ENCODE data around the gene JMJD1C. TPM values are rescaled to one million over a fixed set of nuclear protein-coding genes. Genes with fewer than 3 reads are reported as not detected.
A peak's percentile ranks its signal among the peaks of the same experiment; 100 is the strongest.

Gene JMJD1C
- total RNA-seq, 2 donors from 2014 or later = 40.9 to 44.3 TPM

DNA sequence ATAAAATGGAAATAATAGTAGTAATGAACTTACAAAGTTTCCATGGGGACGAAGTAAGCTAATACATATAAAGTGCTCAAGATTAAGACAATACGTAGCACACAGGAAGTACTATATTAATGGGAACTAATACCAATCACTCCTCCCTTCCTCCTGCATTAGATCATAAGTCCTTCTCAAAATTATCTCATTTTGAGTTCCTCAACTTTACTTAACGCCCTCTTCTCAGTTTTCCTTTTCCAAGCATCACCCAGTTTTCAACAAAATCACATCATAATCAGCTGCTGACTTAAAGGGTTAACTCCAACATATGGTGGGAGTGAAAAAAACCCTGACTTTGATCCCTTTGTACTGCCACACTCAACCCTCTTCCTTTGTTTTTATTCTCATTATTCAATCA is 24.4 kb downstream of the JMJD1C start:
- no peak for ATAC-seq
- intact Hi-C loops (cut with DNase I) = no loop called here
- DNase-seq = no peak

DNA sequence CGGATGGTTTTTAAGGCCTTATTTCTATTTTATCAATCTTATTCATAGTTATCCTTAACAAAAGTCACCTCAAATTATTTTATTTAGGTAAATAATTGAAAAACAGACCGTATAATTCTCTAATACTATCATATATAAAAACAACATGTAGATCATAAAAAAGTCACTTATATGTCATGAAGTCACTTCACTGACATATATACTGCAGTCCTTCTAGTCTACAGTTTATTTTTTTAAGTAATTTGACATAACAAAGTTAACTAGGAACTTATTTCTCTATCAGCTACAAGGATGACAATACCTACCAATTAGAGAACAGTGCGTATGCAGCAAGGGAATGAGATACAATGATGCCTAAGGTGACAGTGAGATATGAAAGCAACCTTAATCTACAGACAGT is 26.2 kb downstream of the JMJD1C start:
- intact Hi-C loops (cut with DNase I) = no loop called here
- no peak for DNase-seq
- no peak for ATAC-seq

DNA sequence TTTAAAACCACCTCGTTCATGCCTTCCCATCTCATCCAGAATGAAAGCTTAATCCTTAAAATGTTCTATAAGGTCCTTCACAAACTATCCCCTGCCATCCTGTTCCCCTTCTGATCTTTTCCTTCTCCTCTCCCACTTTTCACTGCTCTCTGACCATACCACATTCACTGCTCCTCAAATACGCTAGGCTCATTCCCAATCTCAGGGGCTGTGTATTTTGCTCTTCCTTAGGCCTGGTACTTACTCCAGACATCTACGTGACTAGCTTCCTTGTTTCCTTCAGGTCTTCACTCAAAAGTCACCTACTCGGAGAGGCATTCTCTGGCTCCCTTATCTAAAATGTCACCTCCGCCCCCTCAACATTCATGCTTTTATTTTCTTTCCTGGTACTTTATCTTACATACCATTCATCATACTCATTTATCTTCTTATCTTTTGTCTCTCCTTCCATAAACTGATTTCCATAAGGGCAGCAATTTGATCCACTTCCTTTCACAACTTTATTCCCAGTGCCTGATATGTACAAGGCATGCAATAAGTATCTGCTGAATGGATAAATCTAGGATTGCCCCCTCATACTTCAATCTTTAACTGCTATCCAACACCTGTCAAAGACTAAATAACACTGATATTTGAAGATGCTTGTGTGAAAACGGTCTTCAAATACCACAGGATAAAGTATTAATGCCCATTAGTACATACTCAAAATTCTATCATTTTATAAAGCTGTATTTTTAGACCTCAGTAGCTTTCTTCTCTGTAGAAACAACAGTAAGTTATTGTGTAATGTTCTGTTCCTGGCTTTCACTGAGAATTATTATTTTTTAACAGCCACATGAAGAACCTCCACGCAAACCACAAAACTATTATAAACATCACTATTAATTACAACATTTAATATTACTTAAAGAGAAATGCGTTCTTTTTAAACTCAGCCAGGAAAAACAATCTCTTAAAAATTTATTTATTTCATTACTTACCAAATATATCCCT is 27.0 kb downstream of the JMJD1C start:
- DNase-seq (no peak), ATAC-seq (no peak)
- intact Hi-C loops (cut with DNase I) = no loop called here

DNA sequence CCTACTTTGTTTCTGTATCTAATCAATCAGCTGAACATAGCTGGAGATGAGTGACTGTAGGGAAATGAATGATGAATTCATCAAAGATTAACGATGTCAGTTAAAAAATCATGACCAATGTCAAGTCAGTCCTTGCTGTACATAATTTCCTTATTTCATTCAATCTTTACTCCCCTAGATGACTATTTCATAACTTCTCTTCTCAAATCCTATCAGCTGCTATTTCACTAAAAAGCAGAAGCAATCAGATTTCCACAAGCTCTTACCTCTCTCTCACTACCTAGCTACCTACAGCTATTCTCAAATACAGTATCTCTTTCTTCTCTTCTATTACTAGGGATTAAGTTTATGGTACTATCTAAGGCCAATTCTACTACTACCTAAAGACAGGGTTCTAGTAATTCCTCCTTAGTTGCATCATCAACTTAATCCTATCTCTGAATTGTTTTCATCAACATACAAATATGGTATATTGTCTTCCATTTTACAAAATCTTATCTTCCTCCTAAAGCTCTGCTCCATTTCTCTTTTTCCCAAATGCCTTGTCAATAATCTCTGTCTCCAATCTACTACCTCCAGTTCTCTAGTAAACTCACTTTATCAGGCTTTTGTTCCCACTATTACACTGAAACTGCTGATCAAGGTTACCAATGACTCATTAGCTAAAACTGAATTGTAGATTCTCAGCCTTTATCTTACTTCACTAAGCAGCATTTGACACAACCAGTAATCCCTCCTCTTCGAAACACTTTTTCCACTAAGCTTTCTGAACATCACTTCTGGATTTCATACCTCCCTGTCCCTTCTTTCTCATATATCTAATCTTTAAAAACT is 28.4 kb downstream of the JMJD1C start:
- ATAC-seq (peak in 1 of 2 donors; percentile 63), DNase-seq (no peak)
- intact Hi-C loops (cut with DNase I) = no loop called here

DNA sequence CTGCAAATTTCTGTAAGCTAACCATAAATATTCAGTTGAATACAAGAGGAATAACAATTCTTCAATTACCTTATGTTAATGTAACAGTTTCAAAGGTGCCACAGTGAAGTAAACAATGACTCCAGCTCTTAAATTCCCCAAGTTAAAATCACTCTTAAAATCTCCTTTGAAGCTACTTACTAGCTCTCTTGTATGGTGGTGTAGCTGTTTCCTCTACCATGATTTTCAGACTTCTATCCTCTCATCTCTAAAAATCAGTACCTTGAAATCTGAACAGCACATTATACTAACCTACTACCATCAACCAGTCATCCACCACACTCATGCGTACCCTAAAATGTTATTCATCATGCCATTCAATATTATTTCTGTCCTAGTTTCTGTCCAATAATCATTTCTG is 29.6 kb downstream of the JMJD1C start:
- DNase-seq (no peak), ATAC-seq (no peak)
- intact Hi-C loops (cut with DNase I) = no loop called here

DNA sequence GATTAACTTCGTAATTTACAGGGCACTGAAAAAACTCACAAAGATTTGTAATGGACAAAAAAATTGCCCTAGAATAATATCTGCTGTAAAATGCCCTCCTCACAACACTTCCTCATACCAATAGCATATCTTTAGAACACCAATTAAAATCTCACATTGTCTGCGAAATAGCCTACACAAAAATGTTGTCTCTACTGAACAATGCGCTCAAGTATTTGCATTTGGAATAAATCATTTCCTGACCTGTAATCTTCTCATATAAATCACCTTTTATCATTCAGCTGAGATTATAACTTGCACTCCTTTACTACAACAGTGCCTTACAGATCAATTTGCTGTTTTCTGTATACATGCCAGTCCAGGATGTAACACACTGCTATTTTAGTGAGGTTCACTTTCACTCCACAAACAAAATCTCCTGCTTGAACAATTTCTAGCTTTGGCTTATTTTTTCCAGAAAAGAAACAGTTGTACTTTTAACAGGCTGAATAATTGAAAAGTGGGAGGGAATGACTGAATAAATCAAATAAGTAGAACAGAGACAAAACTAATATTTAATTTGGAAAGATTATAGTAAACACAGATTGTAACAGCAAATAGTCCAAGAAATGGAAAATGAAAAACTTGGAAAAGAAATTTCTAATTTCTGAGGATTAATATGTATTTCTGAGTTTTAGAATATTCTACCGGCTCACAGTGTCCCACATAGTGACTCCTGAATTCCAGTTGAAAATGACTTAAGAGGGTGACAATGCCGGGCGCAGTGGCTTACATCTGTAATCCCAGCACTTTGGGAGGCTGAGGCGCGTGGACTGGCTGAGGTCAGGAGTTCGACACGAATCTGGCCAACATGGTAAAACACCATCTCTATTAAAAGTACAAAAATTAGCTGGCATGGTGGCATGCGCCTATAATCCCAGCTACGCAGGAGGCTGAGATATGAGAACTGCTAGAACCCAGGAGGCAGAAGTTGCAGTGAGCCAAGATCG is 30.6 kb downstream of the JMJD1C start:
- ATAC-seq (peak; percentile 53 to 62), DNase-seq (no peak)
- intact Hi-C loops (cut with DNase I) = no loop called here

DNA sequence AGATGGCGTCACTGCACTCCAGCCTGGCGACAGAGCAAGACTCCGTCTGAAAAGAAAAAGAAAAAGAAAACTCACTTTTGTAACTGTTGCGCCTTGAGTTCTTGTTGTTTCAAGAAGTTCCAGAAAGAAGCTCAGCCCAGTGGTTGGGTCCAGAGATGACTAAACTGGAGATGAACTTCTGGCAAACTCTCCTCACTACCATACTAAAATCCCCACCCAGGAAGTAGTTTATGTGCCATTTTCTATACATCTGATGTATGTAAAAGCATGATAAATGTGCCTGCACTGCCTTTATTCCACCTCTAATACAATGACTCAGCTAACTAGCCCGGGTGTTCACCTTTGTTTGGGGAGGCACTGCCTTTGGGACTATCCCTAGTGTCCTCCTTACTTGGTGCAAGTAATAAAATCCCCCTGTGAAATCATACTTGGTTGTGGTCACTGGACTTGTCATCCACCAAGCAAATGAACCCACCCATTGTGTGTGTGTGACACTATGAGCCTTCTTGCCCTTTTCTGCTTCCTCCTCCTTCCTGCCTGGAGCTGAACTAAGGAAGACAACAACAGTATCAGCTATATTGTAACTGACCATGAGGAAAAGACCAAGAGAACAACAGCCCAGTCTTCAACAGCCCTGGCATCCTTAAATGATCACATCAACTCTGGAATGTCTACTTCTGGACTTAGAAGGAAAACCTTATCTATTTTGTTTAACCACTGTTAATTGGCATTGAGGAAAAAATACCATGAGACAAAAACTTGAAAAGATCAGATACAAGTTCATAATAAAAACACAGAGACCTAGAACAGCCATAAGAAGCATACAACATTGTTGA is 33.6 kb downstream of the JMJD1C start:
- DNase-seq = no peak
- ATAC-seq = no peak
- intact Hi-C loops (cut with DNase I) = no loop called here

DNA sequence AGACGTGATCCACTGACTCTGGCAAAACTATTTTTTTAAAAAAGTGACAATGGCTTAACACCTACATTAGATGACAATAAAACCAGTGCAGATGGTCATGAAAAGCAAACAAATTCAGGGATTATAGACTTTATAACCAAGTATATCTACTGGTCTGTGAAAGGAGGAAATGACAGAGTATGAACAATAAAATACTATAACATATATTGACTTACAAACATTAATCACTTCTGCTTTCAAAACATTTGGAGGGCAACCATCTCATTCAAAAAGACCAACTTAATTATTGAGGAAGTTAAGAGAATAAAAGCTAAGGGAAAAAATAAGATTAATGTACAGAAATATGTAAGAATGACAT is 34.8 kb downstream of the JMJD1C start:
- intact Hi-C loops (cut with DNase I) = no loop called here
- ATAC-seq (no peak), DNase-seq (no peak)

DNA sequence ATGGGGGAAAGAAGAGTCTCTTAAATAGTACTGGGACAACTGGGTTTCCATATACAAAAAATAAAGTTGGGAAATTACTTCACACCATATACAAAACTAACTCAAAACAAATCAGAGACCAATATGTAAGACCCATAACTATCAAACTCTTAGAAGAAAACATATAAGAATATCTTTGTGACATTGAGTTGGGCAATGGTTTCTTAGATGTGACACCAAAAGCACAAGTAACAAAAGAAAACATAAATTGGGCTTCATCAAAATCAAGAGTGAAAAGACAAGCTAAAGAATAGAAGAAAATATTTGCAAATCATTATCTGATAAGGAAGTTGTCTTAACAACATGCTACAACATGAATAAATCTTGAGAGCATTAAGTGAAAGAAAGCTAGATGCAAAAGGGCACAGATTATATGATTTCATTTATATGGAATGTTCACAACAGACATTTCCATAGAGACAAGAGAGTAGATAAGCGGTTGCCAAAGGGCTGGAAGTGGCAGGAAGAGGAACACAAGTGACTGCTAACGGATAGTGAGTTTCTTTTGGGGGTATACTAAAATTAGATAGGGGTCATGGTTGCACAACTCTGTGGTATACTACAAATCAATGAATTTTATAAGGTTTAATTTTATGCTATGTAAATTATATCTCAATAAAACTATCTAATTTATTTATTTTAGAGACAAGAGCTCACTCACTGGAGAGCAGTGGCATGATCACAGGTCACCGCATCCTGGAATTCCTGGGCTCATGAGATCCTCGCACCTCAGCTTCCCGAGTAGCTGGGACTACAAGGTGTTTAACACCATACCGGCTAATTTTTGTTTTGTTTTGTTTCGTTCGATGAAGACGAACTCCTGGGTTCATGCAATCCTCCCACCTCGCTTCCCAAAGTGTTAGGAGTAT is 35.4 kb downstream of the JMJD1C start:
- intact Hi-C loops (cut with DNase I) = no loop called here
- peak; percentile 42 to 74 for ATAC-seq
- no peak for DNase-seq

DNA sequence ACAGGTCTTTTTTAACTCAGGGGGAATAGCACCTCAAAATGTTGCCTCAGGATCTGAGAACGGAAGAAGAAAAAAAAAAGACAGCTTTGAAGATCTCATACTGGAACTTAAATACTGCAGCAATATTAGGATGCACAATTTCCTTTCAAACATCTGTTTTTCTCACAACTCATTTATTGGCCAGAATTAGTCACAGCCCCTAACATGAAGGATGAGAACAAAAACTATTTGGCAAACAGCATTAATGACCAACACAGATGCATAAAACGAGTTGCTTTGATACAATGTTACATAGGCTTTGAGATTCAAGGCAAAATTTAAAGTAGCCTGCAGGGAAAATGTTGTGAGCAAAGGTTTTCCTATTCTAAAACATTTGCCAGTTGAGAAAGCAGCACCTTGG is 36.5 kb downstream of the JMJD1C start:
- ATAC-seq (peak in 1 of 2 donors; percentile 43), DNase-seq (no peak)
- intact Hi-C loops (cut with DNase I) = no loop called here

DNA sequence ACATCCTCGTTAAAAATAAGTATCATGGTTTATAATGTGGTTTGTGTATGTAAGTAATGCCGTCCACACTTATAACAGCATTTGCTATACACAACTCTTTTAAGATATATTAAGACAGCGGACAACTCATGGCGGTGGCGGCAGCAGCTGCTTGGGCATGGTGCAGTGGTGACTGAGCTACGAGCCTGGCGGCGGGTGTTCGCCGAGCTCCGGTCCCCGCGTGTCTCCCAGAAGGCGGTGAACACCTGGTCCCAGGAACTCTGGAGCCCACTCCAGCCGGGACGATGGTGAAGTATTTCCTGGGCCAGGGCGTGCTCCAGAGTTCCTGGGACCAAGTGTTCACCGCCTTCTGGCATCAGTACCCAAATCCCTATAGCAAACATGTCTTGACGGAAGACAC is 38.8 kb downstream of the JMJD1C start:
- ATAC-seq (no peak), DNase-seq (no peak)
- intact Hi-C loops (cut with DNase I) = no loop called here

DNA sequence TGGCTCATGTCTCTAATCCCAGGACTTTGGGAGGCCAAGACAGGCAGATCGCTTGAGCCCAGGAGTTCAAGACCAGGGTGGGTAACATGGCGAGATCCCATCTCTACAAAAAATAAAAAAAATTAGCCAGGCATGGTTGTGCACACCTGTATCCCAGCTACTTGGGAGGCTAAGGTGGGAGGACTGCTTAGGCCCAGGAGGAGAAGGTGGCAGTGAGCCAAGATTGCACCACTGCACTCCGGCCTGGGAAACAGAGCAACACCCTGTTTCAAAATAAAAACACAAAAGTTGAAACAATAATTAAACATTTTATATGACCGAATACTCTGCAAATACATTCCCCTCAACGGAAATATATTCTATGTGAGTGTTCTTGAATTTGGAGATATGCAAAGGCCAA is 40.3 kb downstream of the JMJD1C start:
- ATAC-seq (no peak), DNase-seq (no peak)
- intact Hi-C loops (cut with DNase I) = no loop called here

DNA sequence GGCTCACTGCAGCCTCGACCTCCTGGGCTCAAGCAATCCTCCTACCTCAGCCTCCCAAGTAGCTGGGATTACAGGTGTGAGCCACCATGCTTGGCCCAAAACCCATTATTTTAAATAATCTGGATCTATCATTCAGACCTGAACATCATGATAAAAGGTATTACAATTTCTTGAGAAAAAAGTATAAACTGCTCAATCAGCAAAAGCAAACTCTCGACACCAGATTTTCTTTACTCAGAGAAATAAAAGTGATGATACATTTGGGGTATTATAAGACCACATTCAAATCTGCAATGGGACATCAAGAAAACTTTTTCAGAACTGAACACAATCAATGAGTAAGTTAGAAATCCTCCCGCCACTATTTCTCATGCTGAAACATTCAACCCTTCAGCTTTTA is 41.2 kb downstream of the JMJD1C start:
- DNase-seq (no peak), ATAC-seq (no peak)
- intact Hi-C loops (cut with DNase I) = no loop called here

DNA sequence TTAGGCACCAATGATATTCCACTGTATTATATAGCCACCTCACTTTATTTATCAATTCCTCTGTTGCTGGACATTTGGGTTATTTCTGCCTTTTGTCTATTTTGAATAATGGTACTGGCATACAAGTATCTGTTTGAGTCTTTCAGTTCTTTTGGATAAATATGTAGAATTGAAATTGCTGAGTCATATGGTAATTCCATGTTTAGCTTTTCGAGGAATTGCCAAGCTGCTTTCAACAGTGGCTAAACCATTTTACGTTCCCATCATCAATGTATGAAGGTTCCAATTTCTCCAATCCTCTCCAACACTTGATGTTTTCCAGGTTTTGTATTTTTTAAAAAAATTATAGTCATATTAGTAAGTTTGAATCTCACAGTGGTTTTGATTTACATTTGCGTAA is 42.3 kb downstream of the JMJD1C start:
- DNase-seq (no peak), ATAC-seq (no peak)
- intact Hi-C loops (cut with DNase I) = no loop called here

DNA sequence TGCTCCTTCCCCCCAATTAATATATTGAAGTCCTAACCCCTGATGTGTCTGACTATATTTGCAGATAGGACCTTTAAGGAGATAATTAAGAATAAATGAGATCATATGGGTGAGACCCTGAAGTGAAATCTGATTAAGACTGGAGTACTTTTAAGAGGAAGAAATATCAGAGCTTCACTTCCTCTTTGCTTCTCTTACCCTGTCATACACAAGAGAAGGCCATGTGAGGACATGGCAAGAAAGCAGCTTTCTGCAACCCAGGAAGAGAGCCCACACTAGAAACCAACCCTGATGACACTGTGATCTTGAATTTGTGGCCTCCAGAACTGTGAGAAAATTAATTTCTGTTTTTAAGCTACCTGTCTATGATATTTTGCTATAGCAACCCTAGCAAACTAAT is 44.2 kb downstream of the JMJD1C start:
- DNase-seq (no peak), ATAC-seq (peak; percentile 53 to 58)
- intact Hi-C loops (cut with DNase I) = no loop called here

DNA sequence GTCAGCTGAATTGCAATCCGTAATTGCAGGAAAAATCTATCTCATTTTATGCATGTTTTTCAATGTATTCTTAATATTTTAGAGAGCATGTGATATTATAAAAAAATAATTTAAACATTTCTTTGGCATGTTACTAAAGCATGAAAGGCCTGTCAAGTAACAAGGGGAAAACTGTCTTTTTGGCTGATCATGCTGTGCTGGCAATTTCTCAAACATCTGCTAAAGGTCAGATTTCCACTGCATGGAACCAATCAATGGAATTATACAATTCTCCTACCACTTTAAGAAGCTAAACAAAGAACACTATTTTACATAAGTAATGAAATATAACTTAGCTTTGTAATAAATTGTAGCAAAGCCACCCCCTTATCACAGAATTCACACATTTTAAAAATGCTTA is 49.4 kb downstream of the JMJD1C start:
- no peak for ATAC-seq
- no peak for DNase-seq
- intact Hi-C loops (cut with DNase I) = no loop called here

DNA sequence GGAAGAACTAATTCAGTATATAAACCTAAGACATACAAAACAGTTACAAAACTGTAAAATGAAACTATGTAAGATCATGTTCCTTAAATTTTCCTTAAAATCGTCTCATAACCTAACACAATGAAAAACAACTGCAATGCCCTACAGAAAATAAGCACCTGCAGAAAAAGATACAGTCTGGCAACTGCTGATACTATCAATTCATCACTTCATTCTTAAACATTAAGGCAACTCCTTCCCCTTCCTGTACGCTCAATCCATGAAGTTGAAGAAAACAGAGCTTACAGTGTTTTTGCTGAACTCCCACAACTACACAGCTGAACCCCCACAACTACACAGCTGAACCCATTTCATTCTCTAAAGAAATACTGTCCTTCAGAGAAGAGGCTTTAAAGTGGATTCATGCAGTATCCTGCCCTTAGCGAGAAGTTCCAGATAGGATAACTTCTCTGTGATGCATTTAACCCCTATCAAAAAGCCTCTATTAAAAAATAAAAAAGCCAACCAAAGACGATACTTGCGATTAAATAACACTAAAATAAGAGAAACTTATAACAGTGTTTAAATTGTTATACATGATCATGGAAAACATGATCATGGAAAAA is 50.0 kb downstream of the JMJD1C start:
- intact Hi-C loops (cut with DNase I) = no loop called here
- no peak for ATAC-seq
- DNase-seq = no peak
